K562 (cell line): Measurements from ENCODE around the gene DCAF12. TPM values are rescaled to one million over a fixed set of nuclear protein-coding genes. Genes with fewer than 3 reads are reported as not detected.

Source experiments
- CREM ChIP-seq: IDR thresholded peaks from 2 replicates; pipeline ENCODE4 v1.6.1; 2014; ENCODE audit warnings: antibody characterized with exemption, low read depth
- E2F8 ChIP-seq: fragments of 450-650 bp; IDR thresholded peaks from 2 replicates; pipeline ENCODE4 v1.7.1; 2018; ENCODE audit warnings: mild to moderate bottlenecking, low read depth; ENCODE audit not compliant: partially characterized antibody
- FOXM1 ChIP-seq, 2 experiments: fragments of 450-650 bp in 1 of 2; sonication (generic) in 1 of 2; formaldehyde crosslinking in 1 of 2; IDR thresholded peaks; 2 replicates each; pipeline versions ENCODE4 v1.6.1 to v1.9.0; 2017 to 2022; ENCODE audit warnings: low read depth in 2 of 2, mild to moderate bottlenecking in 2 of 2, missing genetic modification reagents in 1 of 2, moderate library complexity in 1 of 2
- GABPB1 ChIP-seq: sonication (generic); formaldehyde crosslinking; IDR thresholded peaks from 2 replicates; pipeline ENCODE4 v1.8.0; 2022; ENCODE audit warnings: mild to moderate bottlenecking, missing genetic modification reagents
- NELFE ChIP-seq: IDR thresholded peaks from 2 replicates; pipeline ENCODE4 v1.6.1; 2011; ENCODE audit warnings: mild to moderate bottlenecking; ENCODE audit not compliant: insufficient read depth, insufficient read length
- NR1H2 ChIP-seq: sonication (generic); formaldehyde crosslinking; IDR thresholded peaks from 2 replicates; pipeline ENCODE4 v1.4.0; 2020; ENCODE audit warnings: mild to moderate bottlenecking, missing genetic modification reagents
- OTX1 ChIP-seq: fragments of 450-650 bp; formaldehyde crosslinking; IDR thresholded peaks from 2 replicates; pipeline ENCODE4 v1.4.0; 2022; ENCODE audit warnings: mild to moderate bottlenecking
- SOX6 ChIP-seq: fragments of 450-650 bp; IDR thresholded peaks from 2 replicates; pipeline ENCODE4 v1.6.1; 2014; ENCODE audit warnings: mild to moderate bottlenecking
- TAF1 ChIP-seq: IDR thresholded peaks from 2 replicates; pipeline ENCODE4 v1.6.1; 2011; ENCODE audit warnings: mild to moderate bottlenecking, low read length, moderate library complexity; ENCODE audit not compliant: insufficient read depth, control insufficient read depth, severe bottlenecking; ENCODE audit errors: extremely low read depth
- ZNF431 ChIP-seq: sonication (generic); formaldehyde crosslinking; IDR thresholded peaks from 2 replicates; pipeline ENCODE4 v1.8.0; 2022; ENCODE audit warnings: mild to moderate bottlenecking, missing genetic modification reagents
- polyA plus RNA-seq, 8 experiments: library from polyadenylated mRNA; depleted of rRNA in 4 of 8; stranded (reverse) in 5 of 8; unstranded in 3 of 8; fragments of >200 nt; fragmentation: Nextera tagmentation in 2 of 8; fragmentation: Illumina TruSeq in 1 of 8; extraction: Ambion mirVana in 2 of 8; extraction: Trizol in 1 of 8; gene quantifications; 2 replicates each; pipeline versions ENCODE4 v1.2.1 to v1.2.3, GENCODE V29; 2011 to 2014; ENCODE audit warnings: inconsistent platforms in 1 of 8, missing spikeins in 1 of 8
- total RNA-seq, 7 experiments: library from RNA; depleted of rRNA in 6 of 7; stranded (reverse); fragments of >200 nt in 6 of 7; fragmentation: Illumina TruSeq in 2 of 7; extraction: Trizol in 2 of 7; gene quantifications; 2 replicates each; pipeline versions ENCODE4 v1.2.1 to v1.2.3, GENCODE V29; 2011 to 2021; ENCODE audit warnings: low replicate concordance in 1 of 7
- TF ChIP-seq, protein P1 (sequence below): fragments of 250-450 bp; sonication (Bioruptor Pico); IDR thresholded peaks from 2 replicates; pipeline ENCODE4 v1.4.0; 2020

Gene DCAF12
- total and polyA plus RNA-seq, 9 of the 15 experiments (the other 6 are each of a cell fraction or from before 2014, with no cell fraction given), result 10.9 to 59.6 (median 30.8) TPM

- peak; percentile 95 for TF ChIP-seq TAF1
- TF ChIP-seq, protein P1, sequence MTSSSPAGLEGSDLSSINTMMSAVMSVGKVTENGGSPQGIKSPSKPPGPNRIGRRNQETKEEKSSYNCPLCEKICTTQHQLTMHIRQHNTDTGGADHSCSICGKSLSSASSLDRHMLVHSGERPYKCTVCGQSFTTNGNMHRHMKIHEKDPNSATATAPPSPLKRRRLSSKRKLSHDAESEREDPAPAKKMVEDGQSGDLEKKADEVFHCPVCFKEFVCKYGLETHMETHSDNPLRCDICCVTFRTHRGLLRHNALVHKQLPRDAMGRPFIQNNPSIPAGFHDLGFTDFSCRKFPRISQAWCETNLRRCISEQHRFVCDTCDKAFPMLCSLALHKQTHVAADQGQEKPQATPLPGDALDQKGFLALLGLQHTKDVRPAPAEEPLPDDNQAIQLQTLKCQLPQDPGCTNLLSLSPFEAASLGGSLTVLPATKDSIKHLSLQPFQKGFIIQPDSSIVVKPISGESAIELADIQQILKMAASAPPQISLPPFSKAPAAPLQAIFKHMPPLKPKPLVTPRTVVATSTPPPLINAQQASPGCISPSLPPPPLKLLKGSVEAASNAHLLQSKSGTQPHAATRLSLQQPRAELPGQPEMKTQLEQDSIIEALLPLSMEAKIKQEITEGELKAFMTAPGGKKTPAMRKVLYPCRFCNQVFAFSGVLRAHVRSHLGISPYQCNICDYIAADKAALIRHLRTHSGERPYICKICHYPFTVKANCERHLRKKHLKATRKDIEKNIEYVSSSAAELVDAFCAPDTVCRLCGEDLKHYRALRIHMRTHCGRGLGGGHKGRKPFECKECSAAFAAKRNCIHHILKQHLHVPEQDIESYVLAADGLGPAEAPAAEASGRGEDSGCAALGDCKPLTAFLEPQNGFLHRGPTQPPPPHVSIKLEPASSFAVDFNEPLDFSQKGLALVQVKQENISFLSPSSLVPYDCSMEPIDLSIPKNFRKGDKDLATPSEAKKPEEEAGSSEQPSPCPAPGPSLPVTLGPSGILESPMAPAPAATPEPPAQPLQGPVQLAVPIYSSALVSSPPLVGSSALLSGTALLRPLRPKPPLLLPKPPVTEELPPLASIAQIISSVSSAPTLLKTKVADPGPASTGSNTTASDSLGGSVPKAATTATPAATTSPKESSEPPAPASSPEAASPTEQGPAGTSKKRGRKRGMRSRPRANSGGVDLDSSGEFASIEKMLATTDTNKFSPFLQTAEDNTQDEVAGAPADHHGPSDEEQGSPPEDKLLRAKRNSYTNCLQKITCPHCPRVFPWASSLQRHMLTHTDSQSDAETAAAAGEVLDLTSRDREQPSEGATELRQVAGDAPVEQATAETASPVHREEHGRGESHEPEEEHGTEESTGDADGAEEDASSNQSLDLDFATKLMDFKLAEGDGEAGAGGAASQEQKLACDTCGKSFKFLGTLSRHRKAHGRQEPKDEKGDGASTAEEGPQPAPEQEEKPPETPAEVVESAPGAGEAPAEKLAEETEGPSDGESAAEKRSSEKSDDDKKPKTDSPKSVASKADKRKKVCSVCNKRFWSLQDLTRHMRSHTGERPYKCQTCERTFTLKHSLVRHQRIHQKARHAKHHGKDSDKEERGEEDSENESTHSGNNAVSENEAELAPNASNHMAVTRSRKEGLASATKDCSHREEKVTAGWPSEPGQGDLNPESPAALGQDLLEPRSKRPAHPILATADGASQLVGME (CRISPR knock-in tag), result no peak
- 0 out of 2 replicates have a peak, but pooled peaks have one; percentile 8 for TF ChIP-seq FOXM1 (IDR thresholded peaks at IDR 0.05; ENCODE audit: low read depth)
- peak; percentile 74; the same call in 1 of the 2 replicates for TF ChIP-seq FOXM1 (CRISPR knock-in tag; IDR thresholded peaks at IDR 0.05; ENCODE audit: low read depth)
- no peak; the same call in 1 of the 2 replicates for TF ChIP-seq OTX1 (CRISPR knock-in tag)
- TF ChIP-seq ZNF431, result no peak
- TF ChIP-seq E2F8, result peak; percentile 95
- TF ChIP-seq NELFE, result no peak
- TF ChIP-seq GABPB1 (CRISPR knock-in tag), result peak; percentile 56; the same call in 1 of the 2 replicates
- TF ChIP-seq NR1H2 (CRISPR knock-in tag), result 0 out of 2 replicates have a peak, but pooled peaks have one; percentile 40
- peak; percentile 98 for TF ChIP-seq CREM
- peak; percentile 9; the same call in 1 of the 2 replicates for TF ChIP-seq SOX6
These were observed 77.5 kb downstream of the DCAF12 start, which contains the start of gene UBAP2 (continued) for GRCh38 chr9:34048727-34049629.
